Progenitor cell of endocrine pancreas (in vitro differentiated cells): ENCODE data around the gene CPED1. TPM values are rescaled to one million over a fixed set of nuclear protein-coding genes. Genes with fewer than 3 reads are reported as not detected.
A peak's percentile ranks its signal among the peaks of the same experiment; 100 is the strongest.

Source experiments
- DNase-seq: peaks from one replicate; pipeline ENCODE4 v3.0.0; 2021; ENCODE audit warnings: low spot score; ENCODE audit not compliant: unreplicated experiment
- H3K27ac Mint-ChIP-seq: 2 replicates; pipeline ENCODE4 v1.8.0; 2021; ENCODE audit warnings: mild to moderate bottlenecking, moderate library complexity, mixed read lengths
- H3K27me3 Mint-ChIP-seq: 2 replicates; pipeline ENCODE4 v1.8.0; 2021; ENCODE audit warnings: mixed read lengths
- H3K36me3 Mint-ChIP-seq: 2 replicates; pipeline ENCODE4 v1.8.0; 2022; ENCODE audit warnings: mixed read lengths; ENCODE audit not compliant: insufficient read depth
- H3K4me1 Mint-ChIP-seq: 2 replicates; pipeline ENCODE4 v1.8.0; 2021; ENCODE audit warnings: low read depth, mixed read lengths
- H3K4me3 Mint-ChIP-seq: 2 replicates; pipeline ENCODE4 v1.8.0; 2021; ENCODE audit warnings: low read depth, mild to moderate bottlenecking, moderate library complexity, mixed read lengths
- H3K9me3 Mint-ChIP-seq: 2 replicates; pipeline ENCODE4 v1.8.0; 2021; ENCODE audit warnings: low read depth, mixed read lengths
- CTCF ChIP-seq: fragments of 200-600 bp; sonication (generic); IDR thresholded peaks from one replicate; pipeline ENCODE4 v1.5.0; 2021; ENCODE audit warnings: antibody characterized with exemption, mild to moderate bottlenecking; ENCODE audit not compliant: unreplicated experiment
- total RNA-seq: library from RNA; stranded (reverse); gene quantifications from 2 replicates; pipeline ENCODE4 v1.2.1, GENCODE V29; 2021

Gene CPED1
- total RNA-seq, 1 donor from 2014 or later = 1.1 TPM

- Mint-ChIP-seq H3K36me3 (peaks cover 9% of the 10 kb centered on the region), H3K27ac (peak overlapping the region; percentile 100), H3K27me3 (no peaks in the 10 kb centered on the region), H3K9me3 (no peaks in the 10 kb centered on the region), H3K4me3 (peak overlapping the region; percentile 90), H3K4me1 (peaks cover 19% of the 10 kb centered on the region)
- no peak for DNase-seq
- no peak for TF ChIP-seq CTCF
Measured at GRCh38 chr7:120951309-120951699, 37.2 kb upstream of the CPED1 start.

GRCh38 chr7:120951826-120952225 lies 36.7 kb upstream of the CPED1 start:
- Mint-ChIP-seq H3K36me3 (peaks cover 10% of the 10 kb centered on the region), H3K9me3 (no peaks in the 10 kb centered on the region), H3K4me1 (peaks cover 19% of the 10 kb centered on the region), H3K4me3 (peak overlapping the region; percentile 90), H3K27me3 (no peaks in the 10 kb centered on the region), H3K27ac (peak overlapping the region; percentile 71)
- no peak for TF ChIP-seq CTCF
- DNase-seq = no peak

- no peak for DNase-seq
- peaks cover 14% of the 10 kb centered on the region for H3K4me1 Mint-ChIP-seq
- H3K36me3 Mint-ChIP-seq = peaks cover 18% of the 10 kb centered on the region
- H3K9me3 Mint-ChIP-seq = no peaks in the 10 kb centered on the region
- no peak overlapping the region for H3K4me3 Mint-ChIP-seq
- no peak for TF ChIP-seq CTCF
- H3K27ac Mint-ChIP-seq = no peak overlapping the region
- H3K27me3 Mint-ChIP-seq = no peaks in the 10 kb centered on the region
Measured at GRCh38 chr7:120955577-120956149, 32.8 kb upstream of the CPED1 start.

- Mint-ChIP-seq H3K9me3 (no peaks in the 10 kb centered on the region), H3K36me3 (peaks cover 20% of the 10 kb centered on the region), H3K4me1 (peaks cover 2% of the 10 kb centered on the region), H3K27me3 (no peaks in the 10 kb centered on the region), H3K27ac (peak overlapping the region; percentile 50), H3K4me3 (no peak overlapping the region)
- TF ChIP-seq CTCF = no peak
- DNase-seq = no peak
Measured at GRCh38 chr7:120959929-120960484, 28.5 kb upstream of the CPED1 start.

- no peaks in the 10 kb centered on the region for H3K9me3 Mint-ChIP-seq
- H3K27ac Mint-ChIP-seq = no peak overlapping the region
- no peak for TF ChIP-seq CTCF
- H3K4me1 Mint-ChIP-seq = peaks cover 2% of the 10 kb centered on the region
- no peak for DNase-seq
- H3K36me3 Mint-ChIP-seq = peaks cover 17% of the 10 kb centered on the region
- no peak overlapping the region for H3K4me3 Mint-ChIP-seq
- no peaks in the 10 kb centered on the region for H3K27me3 Mint-ChIP-seq
Measured at GRCh38 chr7:120960714-120961113, 27.8 kb upstream of the CPED1 start.
